GM12864 (cell line): ENCODE data around the gene SGCE.
"Not testable (repeated sequence)": the region's sequence is repeated elsewhere in the genome, so short reads cannot be mapped to it uniquely, and the experiment has no call there.

Experiments used
- DNase-seq: peaks from one replicate; pipeline ENCODE4 v3.0.0-alpha.2; 2011; ENCODE audit warnings: low read depth
- H3K4me3 ChIP-seq: 2 replicates; pipeline ENCODE4 v1.5.1; 2011; ENCODE audit warnings: mild to moderate bottlenecking, low read depth, low read length, control low read depth
- TF ChIP-seq, protein P1 (sequence below): IDR thresholded peaks from 2 replicates; pipeline ENCODE4 v1.5.1; 2011; ENCODE audit warnings: low read depth, mild to moderate bottlenecking, moderate library complexity, low read length, control low read depth, inconsistent platforms; ENCODE audit errors: missing control alignments

SGCE gene, protein sequence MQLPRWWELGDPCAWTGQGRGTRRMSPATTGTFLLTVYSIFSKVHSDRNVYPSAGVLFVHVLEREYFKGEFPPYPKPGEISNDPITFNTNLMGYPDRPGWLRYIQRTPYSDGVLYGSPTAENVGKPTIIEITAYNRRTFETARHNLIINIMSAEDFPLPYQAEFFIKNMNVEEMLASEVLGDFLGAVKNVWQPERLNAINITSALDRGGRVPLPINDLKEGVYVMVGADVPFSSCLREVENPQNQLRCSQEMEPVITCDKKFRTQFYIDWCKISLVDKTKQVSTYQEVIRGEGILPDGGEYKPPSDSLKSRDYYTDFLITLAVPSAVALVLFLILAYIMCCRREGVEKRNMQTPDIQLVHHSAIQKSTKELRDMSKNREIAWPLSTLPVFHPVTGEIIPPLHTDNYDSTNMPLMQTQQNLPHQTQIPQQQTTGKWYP

DNA sequence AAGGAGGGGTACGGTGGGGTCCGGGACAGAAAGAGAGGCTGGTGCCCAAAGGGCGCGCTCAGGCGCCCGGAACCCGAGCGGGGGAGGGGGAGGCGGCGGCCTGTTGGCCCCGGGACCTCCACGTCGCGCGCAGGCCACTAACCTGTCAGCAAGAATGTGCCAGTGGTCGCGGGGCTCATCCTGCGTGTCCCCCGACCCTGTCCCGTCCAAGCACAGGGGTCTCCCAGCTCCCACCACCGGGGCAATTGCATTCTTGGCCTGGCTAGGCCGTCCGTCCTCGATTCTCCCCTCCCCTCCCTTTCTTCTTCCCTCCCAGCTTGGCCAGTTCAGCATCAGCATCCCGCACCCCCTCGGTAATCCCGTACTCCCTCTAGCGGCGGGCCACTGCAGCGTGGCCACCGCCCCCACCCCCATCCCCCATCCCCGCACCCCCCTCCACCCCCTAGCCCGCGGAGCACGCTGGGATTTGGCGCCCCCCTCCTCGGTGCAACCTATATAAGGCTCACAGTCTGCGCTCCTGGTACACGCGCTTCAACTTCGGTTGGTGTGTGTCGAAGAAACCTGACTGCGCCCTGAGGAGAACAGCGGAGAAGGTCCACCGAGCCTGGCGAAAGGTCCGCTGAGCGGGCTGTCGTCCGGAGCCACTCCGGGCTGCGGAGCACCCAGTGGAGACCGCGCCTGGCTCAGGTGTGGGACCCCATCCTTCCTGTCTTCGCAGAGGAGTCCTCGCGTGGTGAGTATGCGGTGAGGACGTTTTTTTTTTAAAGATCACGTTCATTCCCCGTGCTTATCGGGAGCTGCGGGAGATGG lies at the start of gene SGCE:
Gene SGCE (minus strand): TSS at position 286 of the 810 bp plus-strand sequence. CDS start 35 bp downstream, at position 251.
- peak within 1 kb of the TSS; percentile 59 for H3K4me3 ChIP-seq
- peak; percentile 34 for DNase-seq

DNA sequence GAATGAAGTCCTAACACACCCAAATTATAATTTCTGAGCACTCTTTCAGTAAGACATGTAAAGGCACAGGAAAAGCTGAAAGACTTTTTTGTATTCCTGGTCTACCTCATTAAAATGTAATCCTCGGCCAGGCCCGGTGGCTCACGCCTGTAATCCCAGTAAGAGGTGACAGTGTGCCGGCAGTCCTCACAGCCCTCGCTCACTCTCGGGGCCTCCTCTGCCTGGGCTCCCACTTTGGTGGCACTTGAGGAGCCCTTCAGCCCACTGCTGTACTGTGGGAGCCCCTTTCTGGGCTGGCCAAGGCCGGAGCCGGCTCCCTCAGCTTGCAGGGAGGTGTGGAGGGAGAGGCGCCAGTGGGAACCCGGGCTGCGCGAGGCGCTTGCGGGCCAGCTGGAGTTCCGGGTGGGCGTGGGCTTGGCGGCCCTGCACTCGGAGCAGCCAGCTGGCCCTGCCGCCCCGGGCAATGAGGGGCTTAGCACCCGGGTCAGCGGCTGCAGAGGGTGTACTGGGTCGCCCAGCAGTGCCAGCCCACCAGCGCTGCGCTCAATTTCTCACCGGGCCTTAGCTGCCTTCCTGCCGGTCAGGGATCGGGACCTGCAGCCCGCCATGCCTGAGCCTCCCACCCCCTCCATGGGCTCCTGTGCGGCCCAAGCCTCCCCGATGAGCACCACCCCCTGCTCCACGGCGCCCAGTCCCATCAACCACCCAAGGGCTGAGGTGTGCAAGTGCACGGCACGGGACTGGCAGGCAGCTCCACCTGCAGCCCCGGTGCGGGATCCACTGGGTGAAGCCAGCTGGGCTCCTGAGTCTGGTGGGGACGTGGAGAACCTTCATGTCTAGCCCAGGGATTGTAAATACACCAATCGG lies 49.5 kb upstream of the SGCE start:
- not testable (repeated sequence) for H3K4me3 ChIP-seq, DNase-seq

More for the DNA sequence above, at the start of gene SGCE:
- TF ChIP-seq, protein P1, sequence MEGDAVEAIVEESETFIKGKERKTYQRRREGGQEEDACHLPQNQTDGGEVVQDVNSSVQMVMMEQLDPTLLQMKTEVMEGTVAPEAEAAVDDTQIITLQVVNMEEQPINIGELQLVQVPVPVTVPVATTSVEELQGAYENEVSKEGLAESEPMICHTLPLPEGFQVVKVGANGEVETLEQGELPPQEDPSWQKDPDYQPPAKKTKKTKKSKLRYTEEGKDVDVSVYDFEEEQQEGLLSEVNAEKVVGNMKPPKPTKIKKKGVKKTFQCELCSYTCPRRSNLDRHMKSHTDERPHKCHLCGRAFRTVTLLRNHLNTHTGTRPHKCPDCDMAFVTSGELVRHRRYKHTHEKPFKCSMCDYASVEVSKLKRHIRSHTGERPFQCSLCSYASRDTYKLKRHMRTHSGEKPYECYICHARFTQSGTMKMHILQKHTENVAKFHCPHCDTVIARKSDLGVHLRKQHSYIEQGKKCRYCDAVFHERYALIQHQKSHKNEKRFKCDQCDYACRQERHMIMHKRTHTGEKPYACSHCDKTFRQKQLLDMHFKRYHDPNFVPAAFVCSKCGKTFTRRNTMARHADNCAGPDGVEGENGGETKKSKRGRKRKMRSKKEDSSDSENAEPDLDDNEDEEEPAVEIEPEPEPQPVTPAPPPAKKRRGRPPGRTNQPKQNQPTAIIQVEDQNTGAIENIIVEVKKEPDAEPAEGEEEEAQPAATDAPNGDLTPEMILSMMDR, result peak; percentile 56

DNA sequence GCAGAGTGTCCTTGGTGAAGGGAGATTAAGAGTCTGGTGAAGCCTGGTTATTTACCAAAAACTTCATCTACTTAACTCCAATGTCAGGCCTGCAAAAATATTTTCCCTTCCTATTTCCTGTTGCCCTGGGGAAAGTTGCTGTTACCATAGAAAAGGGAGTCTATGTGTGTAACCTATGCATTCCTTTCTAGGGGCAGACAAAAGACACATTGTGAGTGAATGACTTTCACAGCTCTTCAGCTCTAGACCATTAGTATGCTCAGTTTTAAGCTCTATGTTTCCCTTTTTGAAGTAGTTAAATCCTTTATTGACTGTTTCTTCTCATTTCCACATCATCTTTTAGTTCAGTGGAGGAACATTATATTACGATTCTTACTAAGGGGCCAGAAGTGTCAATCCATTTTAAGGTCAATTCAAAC lies 45.6 kb upstream of the SGCE start:
- no peak overlapping the region for H3K4me3 ChIP-seq
- DNase-seq, result no peak
- TF ChIP-seq, protein P1, result no peak

DNA sequence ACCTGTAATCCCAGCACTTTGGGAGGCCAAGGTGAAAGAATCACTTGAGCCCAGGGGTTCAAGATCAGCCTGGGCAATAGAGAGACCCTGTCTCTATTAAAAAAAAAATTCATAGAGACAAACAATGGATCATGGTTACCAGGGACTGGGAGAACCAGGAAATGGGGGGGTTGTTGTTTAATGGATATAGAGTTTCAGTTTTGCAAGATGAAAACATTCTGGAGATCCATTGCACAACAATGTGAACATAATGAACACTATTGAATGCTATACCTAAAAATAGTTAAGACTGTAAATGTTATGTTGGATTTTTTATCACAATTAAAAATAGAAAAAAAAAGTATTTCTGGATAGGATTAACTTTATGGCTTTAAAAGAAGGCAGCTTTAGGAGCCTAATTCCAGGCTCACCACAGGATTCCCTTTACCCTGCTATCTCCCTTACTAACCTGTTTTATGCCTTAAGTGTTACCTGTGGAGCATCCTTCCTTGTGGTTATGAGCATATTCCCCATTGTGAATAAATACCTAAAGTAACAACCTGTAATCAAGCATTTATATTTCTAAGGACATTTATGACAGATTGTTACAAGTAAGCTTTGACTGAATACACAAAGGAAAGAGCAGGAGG lies 45.1 kb upstream of the SGCE start:
- no peak overlapping the region for H3K4me3 ChIP-seq
- DNase-seq, result no peak
- TF ChIP-seq, protein P1, result no peak

DNA sequence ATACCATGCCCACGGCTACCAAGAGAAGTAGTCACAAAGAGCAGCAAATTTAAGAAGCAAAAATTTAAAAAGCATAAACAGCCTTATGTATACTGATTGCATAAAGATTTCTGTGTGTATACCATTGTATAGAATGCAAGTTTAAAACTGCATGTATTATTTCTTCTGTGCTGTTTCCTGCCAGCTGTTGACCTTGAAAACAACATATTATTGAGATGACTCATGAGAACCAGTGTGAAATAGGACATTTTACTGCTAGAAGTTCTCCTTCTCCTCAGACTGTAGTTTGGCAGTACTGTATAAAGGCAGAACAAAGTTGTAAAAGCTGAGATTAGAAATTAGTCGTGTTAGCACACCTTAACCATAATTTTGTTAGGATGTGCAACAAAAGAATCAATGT lies 42.3 kb upstream of the SGCE start:
- no peak overlapping the region for H3K4me3 ChIP-seq
- no peak for DNase-seq
- TF ChIP-seq, protein P1, result no peak

DNA sequence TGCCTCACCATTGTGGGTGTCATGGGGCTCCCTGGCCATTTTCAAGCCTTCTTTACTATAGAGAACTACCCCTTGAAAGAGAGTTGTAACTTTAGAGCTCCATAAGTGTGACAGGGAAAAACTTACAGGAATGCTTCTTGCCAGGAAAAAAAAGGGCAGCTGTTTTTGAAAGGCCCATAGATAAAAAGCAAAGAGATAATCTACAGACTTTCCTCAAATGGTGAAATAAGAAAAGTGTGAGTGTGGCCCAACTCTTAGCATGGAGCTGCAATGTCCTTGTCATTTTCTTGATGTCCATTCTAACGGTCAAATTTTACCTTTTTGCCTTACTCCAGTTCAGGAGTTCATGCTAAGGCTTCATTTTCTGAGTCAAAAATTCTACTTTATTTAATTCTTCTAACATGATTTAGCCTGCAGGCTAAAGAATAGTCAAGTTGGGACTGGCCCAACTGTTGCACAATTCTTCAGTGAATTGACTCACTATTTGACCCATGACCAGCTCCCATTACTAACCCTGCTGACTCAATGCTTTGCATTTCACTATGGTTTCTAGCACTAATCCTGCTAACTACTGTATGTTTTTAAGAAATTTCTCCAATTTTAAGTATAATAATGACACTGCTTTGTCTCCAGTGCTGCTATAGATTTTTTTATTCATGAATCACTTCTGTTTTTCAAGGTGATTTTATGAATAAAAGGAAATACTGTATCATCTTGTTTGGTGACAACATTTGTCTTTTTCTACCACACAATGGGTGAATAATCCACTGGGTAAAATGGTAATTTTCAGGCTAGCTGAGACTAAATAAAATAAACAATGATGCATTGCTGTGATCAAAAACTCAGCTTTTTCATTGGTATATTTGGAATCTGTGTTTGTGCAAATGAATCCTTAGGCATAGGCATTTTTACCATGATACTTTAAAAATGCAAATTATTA lies 41.4 kb upstream of the SGCE start:
- no peak overlapping the region for H3K4me3 ChIP-seq
- TF ChIP-seq, protein P1, result no peak
- DNase-seq, result no peak
